ENCODE results near the gene AFP.
"Not testable (repeated sequence)": the region's sequence is repeated elsewhere in the genome, so short reads cannot be mapped to it uniquely, and the experiment has no call there.

The AFP gene

DNA sequence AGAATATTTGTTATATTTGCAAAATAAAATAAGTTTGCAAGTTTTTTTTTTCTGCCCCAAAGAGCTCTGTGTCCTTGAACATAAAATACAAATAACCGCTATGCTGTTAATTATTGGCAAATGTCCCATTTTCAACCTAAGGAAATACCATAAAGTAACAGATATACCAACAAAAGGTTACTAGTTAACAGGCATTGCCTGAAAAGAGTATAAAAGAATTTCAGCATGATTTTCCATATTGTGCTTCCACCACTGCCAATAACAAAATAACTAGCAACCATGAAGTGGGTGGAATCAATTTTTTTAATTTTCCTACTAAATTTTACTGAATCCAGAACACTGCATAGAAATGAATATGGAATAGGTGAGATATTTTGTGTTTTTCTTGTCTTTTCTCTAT, at the start of gene AFP:
AFP (plus strand) TSS at position 238 of the 400 bp plus-strand sequence; CDS start at position 280, 42 bp downstream.
- no peak for DNase-seq (ENCODE audit: low spot score)

DNA sequence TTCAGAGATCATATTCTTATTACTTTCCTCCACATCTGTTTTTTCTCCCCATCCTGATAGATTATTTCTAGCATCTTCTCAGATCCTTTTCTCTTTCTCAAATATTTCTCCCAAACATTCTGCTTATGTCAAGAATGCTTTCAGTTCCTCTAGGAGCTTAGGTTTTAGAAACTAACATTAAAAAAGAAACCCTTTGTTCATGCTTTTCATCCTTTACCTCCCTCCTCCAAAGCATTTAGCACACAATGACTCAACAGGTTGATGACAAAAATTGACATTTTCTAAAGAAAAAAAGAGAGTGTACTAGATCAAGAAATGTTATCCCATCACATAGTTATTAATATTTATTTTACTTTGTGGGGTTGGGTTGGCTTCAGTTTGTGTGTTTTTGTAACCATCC, 48.5 kb upstream of the AFP start:
- no peak for DNase-seq (ENCODE audit: low spot score)

- no peak for DNase-seq (ENCODE audit: low spot score)
Observed at GRCh38 chr4:73388887-73389286, 47.1 kb upstream of the AFP start.

DNA sequence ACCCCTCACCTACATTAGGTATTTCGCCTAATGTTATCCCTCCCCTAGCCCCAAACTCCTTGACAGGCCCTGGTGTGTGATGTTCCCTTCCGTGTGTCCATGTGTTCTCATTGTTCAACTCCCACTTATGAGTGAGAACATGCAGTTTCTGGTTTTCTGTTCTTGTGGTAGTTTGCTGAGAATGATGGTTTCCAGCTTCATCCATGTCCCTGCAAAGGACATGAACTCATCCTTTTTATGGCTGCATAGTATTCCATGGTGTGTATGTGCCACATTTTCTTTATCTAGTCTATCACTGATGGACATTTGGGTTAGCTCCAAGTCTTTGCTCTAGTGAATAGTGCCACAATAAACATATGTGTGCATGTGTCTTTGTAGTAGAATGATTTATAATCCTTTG, 46.4 kb upstream of the AFP start:
- not testable (repeated sequence) for DNase-seq (ENCODE audit: low spot score)

GRCh38 chr4:73391774-73392173, 44.2 kb upstream of the AFP start:
- DNase-seq (ENCODE audit: low spot score) = no peak

- no peak for DNase-seq (ENCODE audit: low spot score)
Observed at GRCh38 chr4:73392936-73393335, 43.1 kb upstream of the AFP start.

- DNase-seq (ENCODE audit: low spot score) = no peak
Observed at GRCh38 chr4:73396304-73396703, 39.7 kb upstream of the AFP start.

- no peak for DNase-seq (ENCODE audit: low spot score)
Observed at GRCh38 chr4:73396993-73397972, 38.7 kb upstream of the AFP start.

DNA sequence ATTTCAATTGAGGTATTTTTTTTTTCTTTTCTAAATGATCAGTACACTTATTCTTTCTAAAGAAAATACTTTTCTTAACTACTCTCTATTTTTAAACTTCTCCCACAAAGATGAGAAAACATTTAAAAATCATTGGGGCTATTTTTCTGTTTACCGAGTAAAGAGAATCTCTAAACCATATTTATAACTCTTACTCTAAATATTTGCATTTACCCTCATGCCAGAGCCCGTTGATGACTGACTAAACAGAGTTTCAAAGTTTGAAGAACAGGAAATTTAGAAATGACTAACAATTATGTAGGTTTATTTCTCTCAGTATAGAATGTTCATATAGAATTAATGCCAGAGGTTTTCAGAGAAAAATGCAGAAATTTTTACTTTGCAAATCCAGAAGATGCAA, 34.6 kb upstream of the AFP start:
- DNase-seq (ENCODE audit: low spot score) = no peak

DNA sequence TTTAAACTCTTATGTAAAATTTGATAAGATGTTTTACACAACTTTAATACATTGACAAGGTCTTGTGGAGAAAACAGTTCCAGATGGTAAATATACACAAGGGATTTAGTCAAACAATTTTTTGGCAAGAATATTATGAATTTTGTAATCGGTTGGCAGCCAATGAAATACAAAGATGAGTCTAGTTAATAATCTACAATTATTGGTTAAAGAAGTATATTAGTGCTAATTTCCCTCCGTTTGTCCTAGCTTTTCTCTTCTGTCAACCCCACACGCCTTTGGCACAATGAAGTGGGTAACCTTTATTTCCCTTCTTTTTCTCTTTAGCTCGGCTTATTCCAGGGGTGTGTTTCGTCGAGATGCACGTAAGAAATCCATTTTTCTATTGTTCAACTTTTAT, 32.0 kb upstream of the AFP start, which contains the start of gene ALB:
ALB (plus strand) TSS at position 246 of the 400 bp plus-strand sequence; CDS start at position 287, 41 bp downstream.
- no peak for DNase-seq (ENCODE audit: low spot score)

GRCh38 chr4:73404457-73404856, 31.6 kb upstream of the AFP start:
- DNase-seq (ENCODE audit: low spot score) = no peak

DNA sequence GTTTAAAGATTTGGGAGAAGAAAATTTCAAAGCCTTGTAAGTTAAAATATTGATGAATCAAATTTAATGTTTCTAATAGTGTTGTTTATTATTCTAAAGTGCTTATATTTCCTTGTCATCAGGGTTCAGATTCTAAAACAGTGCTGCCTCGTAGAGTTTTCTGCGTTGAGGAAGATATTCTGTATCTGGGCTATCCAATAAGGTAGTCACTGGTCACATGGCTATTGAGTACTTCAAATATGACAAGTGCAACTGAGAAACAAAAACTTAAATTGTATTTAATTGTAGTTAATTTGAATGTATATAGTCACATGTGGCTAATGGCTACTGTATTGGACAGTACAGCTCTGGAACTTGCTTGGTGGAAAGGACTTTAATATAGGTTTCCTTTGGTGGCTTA, 30.9 kb upstream of the AFP start:
- DNase-seq (ENCODE audit: low spot score) = no peak

- no peak for DNase-seq (ENCODE audit: low spot score)
Observed at GRCh38 chr4:73406548-73406875, 29.5 kb upstream of the AFP start.

DNA sequence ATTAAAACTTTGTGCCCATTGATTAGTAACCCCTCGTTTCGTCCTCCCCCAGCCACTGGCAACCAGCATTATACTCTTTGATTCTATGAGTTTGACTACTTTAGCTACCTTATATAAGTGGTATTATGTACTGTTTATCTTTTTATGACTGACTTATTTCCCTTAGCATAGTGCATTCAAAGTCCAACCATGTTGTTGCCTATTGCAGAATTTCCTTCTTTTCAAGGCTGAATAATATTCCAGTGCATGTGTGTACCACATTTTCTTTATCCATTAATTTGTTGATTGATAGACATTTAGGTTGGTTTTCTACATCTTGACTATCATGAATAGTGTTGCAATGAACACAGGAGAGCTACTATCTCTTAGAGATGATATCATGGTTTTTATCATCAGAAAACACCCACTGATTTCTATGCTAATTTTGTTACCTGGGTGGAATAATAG, 28.8 kb upstream of the AFP start:
- DNase-seq (ENCODE audit: low spot score) = no peak

DNA sequence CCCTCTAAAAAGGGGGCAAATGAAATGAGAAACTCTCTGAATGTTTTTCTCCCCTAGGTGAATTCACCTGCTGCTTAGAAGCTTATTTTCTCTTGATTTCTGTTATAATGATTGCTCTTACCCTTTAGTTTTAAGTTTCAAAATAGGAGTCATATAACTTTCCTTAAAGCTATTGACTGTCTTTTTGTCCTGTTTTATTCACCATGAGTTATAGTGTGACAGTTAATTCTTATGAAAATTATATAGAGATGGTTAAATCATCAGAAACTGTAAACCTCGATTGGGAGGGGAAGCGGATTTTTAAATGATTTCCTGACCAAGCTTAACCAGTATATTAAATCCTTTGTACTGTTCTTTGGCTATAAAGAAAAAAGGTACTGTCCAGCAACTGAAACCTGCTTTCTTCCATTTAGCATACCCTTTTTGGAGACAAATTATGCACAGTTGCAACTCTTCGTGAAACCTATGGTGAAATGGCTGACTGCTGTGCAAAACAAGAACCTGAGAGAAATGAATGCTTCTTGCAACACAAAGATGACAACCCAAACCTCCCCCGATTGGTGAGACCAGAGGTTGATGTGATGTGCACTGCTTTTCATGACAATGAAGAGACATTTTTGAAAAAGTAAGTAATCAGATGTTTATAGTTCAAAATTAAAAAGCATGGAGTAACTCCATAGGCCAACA, 27.7 kb upstream of the AFP start:
- DNase-seq (ENCODE audit: low spot score) = no peak

- DNase-seq (ENCODE audit: low spot score) = no peak
Observed at GRCh38 chr4:73409012-73409862, 26.8 kb upstream of the AFP start.

DNA sequence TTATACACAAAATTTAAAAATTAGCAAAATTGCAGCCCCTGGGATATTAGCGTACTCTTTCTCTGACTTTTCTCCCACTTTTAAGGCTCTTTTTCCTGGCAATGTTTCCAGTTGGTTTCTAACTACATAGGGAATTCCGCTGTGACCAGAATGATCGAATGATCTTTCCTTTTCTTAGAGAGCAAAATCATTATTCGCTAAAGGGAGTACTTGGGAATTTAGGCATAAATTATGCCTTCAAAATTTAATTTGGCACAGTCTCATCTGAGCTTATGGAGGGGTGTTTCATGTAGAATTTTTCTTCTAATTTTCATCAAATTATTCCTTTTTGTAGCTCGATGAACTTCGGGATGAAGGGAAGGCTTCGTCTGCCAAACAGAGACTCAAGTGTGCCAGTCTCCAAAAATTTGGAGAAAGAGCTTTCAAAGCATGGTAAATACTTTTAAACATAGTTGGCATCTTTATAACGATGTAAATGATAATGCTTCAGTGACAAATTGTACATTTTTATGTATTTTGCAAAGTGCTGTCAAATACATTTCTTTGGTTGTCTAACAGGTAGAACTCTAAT, 26.0 kb upstream of the AFP start:
- DNase-seq (ENCODE audit: low spot score) = no peak

- DNase-seq (ENCODE audit: low spot score) = no peak
Observed at GRCh38 chr4:73410916-73411730, 24.9 kb upstream of the AFP start.

DNA sequence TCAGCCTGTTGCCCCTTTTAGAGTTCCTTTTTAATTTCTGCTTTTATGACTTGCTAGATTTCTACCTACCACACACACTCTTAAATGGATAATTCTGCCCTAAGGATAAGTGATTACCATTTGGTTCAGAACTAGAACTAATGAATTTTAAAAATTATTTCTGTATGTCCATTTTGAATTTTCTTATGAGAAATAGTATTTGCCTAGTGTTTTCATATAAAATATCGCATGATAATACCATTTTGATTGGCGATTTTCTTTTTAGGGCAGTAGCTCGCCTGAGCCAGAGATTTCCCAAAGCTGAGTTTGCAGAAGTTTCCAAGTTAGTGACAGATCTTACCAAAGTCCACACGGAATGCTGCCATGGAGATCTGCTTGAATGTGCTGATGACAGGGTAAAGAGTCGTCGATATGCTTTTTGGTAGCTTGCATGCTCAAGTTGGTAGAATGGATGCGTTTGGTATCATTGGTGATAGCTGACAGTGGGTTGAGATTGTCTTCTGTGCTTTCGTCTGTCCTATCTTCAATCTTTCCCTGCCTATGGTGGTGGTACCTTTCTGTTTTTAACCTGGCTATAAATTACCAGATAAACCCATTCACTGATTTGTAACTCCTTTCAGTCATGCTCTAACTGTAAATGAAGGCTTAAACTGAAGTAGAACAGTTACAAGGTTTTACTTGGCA, 24.1 kb upstream of the AFP start:
- no peak for DNase-seq (ENCODE audit: low spot score)

DNA sequence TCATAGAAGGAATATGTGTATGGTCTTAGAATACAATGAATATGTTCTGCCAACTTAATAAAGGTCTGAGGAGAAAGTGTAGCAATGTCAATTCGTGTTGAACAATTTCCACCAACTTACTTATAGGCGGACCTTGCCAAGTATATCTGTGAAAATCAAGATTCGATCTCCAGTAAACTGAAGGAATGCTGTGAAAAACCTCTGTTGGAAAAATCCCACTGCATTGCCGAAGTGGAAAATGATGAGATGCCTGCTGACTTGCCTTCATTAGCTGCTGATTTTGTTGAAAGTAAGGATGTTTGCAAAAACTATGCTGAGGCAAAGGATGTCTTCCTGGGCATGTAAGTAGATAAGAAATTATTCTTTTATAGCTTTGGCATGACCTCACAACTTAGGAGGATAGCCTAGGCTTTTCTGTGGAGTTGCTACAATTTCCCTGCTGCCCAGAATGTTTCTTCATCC, 22.7 kb upstream of the AFP start:
- no peak for DNase-seq (ENCODE audit: low spot score)
